SK-N-MC (cell line): ENCODE data around the gene ZMYND10.

Experiments
- DNase-seq: peaks from one replicate; pipeline ENCODE4 v3.0.0-alpha.2; 2011; ENCODE audit warnings: low read depth, low spot score
- H3K27ac ChIP-seq: fragments of 200-600 bp; sonication (generic); 2 replicates; pipeline ENCODE4 v1.5.1; 2016; ENCODE audit warnings: mixed run types
- H3K36me3 ChIP-seq: fragments of 200-600 bp; sonication (generic); 2 replicates; pipeline ENCODE4 v1.6.1; 2017; ENCODE audit warnings: antibody characterized with exemption, low read length, mixed read lengths; ENCODE audit not compliant: insufficient read depth
- H3K4me3 ChIP-seq: fragments of 200-600 bp; sonication (generic); 2 replicates; pipeline ENCODE4 v1.5.1; 2016
- H3K9ac ChIP-seq: fragments of 200-600 bp; sonication (generic); 2 replicates; pipeline ENCODE4 v1.8.0; 2017; ENCODE audit warnings: mixed run types, mixed read lengths; ENCODE audit not compliant: insufficient read length
- H3K9me3 ChIP-seq: fragments of 200-600 bp; sonication (generic); 2 replicates; pipeline ENCODE4 v1.6.1; 2017; ENCODE audit warnings: low read depth, mild to moderate bottlenecking, antibody characterized with exemption, low read length, moderate library complexity, mixed read lengths
- EZH2 ChIP-seq: fragments of 200-600 bp; sonication (generic); IDR thresholded peaks from one replicate; pipeline ENCODE4 v1.6.1; 2017; ENCODE audit warnings: antibody characterized with exemption
- FOXP2 ChIP-seq: optimal IDR thresholded peaks from 2 replicates; pipeline ENCODE3; 2011; ENCODE audit warnings: mild to moderate bottlenecking, moderate library complexity; ENCODE audit not compliant: insufficient read depth; ENCODE audit errors: extremely low read length, control extremely low read depth
- POLR2AphosphoS5 ChIP-seq: IDR thresholded peaks from 2 replicates; pipeline ENCODE4 v1.6.1; 2012; ENCODE audit warnings: mild to moderate bottlenecking, low read depth, low read length, borderline replicate concordance

The ZMYND10 gene

GRCh38 chr3:50364573-50365079, 19.1 kb upstream of the ZMYND10 start:
- no peak for DNase-seq
- Histone ChIP-seq H3K36me3 (no peaks in the 10 kb centered on the region), H3K4me3 (0 out of 2 replicates have a peak overlapping the region, but pooled peaks have one; percentile 15), H3K9me3 (no peaks in the 10 kb centered on the region), H3K9ac (no peak overlapping the region), H3K27ac (no peak overlapping the region)
- TF ChIP-seq EZH2 (no peak), POLR2AphosphoS5 (no peak), FOXP2 (no peak)

DNA sequence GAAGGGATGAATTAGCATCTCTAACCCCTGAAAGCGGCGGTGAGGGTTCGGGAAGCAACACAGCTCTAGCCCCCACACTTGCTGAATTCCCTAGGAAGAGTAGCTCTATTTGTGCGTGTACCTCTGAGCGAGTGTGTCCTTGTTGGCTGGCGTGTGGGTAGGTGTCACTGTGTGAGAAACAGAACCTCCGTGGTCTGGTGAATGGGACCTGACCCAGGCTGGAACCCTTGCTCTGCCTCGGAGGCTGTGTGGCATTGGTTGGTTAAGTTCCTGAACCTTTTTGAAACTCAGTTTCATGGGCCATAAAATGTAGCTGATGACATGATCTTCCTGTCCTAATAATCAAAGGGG, 14.2 kb upstream of the ZMYND10 start:
- no peak for TF ChIP-seq POLR2AphosphoS5
- no peak for TF ChIP-seq FOXP2
- no peak for TF ChIP-seq EZH2
- Histone ChIP-seq H3K4me3 (peak overlapping the region; percentile 48), H3K27ac (no peak overlapping the region), H3K9me3 (no peaks in the 10 kb centered on the region), H3K9ac (no peak overlapping the region), H3K36me3 (no peaks in the 10 kb centered on the region)
- no peak for DNase-seq

DNA sequence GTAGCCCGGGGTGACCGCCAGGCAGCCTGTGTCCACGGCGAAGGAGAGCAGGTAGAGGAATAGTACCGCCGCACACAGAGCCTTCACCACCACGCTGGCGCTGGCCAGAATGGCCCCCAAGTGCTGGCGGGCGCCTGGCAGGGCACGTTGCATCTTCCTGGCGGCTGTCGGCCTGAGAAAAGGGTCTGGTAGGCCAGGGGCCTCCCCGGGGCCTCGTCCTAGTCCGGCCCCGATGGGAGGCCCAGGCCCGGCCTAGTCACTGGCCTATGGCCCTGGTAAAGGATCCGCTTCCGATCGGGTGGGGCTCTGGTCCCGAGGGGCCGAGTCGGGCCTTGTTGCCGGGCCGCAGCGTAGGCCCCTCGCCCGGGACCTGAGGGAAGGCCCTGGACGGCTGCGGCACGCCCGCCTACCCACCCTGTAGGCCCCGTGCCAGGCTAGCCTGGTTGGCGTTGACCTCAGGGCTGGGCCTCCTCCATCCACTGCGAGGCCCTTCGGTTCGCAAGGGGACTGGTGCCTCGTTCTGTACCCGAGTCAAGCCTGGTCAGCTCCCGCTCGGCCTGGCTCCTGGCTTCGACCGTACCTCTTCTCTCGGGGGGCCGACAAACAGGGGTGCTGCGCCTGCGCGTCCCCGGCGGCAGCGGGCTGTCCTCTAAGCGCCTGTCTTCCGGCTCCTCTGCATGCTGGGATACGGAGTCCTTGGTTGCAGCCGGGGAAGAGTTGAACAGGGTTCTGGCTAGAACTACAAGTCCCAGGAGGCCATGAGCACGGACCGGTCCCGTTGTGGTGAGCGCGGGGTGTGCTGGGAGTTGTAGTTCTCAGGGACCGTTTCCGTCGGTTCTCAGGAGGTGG, 13.6 kb upstream of the ZMYND10 start, which contains the start of gene TMEM115:
Gene TMEM115 (minus strand): TSS at position 611 of the 849 bp plus-strand sequence. CDS start 458 bp downstream, at position 153.
- TF ChIP-seq POLR2AphosphoS5 (peak; percentile 81), EZH2 (no peak)
- Histone ChIP-seq H3K27ac (no peak within 1 kb of the TSS), H3K36me3 (no peaks in the 10 kb centered on the region), H3K9ac (peak within 1 kb of the TSS; percentile 83), H3K9me3 (no peaks in the 10 kb centered on the region), H3K4me3 (peak within 1 kb of the TSS; percentile 78)
- DNase-seq: peak; percentile 83

DNA sequence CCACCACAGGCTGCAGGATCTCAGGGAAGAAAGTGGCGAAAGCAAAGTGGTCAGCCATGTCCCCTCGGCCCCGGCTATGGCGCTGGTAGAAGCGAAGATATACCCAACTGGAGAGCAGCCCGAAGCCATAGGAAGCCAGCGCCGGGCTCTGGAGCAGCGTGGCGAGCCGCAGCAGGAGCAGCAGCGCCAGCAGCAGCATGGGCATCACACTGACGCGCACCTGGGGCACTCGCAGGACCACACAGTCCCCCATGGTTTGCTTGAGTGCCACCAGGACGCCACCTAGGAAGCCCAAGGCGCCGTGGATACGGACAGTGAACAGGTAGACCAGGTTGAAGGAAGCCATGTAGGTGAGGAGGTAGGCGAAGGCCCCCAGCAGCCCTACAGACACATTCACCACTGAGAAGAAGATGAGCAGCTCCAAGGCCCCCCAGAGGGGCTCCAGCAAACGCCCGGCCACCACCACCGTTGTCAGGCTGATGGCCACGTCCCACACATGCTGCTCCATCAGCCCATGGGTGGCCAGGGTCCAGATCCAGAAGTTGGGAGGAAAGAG, 12.9 kb upstream of the ZMYND10 start:
- DNase-seq: no peak
- TF ChIP-seq FOXP2 (no peak), POLR2AphosphoS5 (no peak), EZH2 (no peak)
- Histone ChIP-seq H3K4me3 (peak overlapping the region; percentile 78), H3K36me3 (no peaks in the 10 kb centered on the region; the same call in 1 of the 2 replicates), H3K9ac (peak overlapping the region; percentile 83), H3K9me3 (no peaks in the 10 kb centered on the region), H3K27ac (no peak overlapping the region)

GRCh38 chr3:50357481-50357880, 11.9 kb upstream of the ZMYND10 start:
- no peaks in the 10 kb centered on the region for H3K9me3 ChIP-seq
- peak overlapping the region; percentile 83 for H3K9ac ChIP-seq
- H3K36me3 ChIP-seq: no peaks in the 10 kb centered on the region; the same call in 1 of the 2 replicates
- H3K4me3 ChIP-seq: peak overlapping the region; percentile 78
- TF ChIP-seq EZH2 (no peak), FOXP2 (no peak)
- no peak overlapping the region for H3K27ac ChIP-seq
- no peak for DNase-seq

- Histone ChIP-seq H3K4me3 (no peak overlapping the region), H3K27ac (no peak overlapping the region), H3K36me3 (no peaks in the 10 kb centered on the region; the same call in 1 of the 2 replicates), H3K9me3 (no peaks in the 10 kb centered on the region), H3K9ac (no peak overlapping the region)
- TF ChIP-seq POLR2AphosphoS5 (no peak), FOXP2 (no peak), EZH2 (no peak)
- no peak for DNase-seq
Observed at GRCh38 chr3:50356553-50356952, 11.0 kb upstream of the ZMYND10 start.

GRCh38 chr3:50355829-50356552, 10.5 kb upstream of the ZMYND10 start:
- no peaks in the 10 kb centered on the region; the same call in 1 of the 2 replicates for H3K36me3 ChIP-seq
- H3K9me3 ChIP-seq: no peaks in the 10 kb centered on the region
- H3K9ac ChIP-seq: no peak overlapping the region
- DNase-seq: no peak
- no peak overlapping the region for H3K4me3 ChIP-seq
- no peak overlapping the region for H3K27ac ChIP-seq
- no peak for TF ChIP-seq FOXP2
- TF ChIP-seq EZH2: no peak
- TF ChIP-seq POLR2AphosphoS5: no peak

DNA sequence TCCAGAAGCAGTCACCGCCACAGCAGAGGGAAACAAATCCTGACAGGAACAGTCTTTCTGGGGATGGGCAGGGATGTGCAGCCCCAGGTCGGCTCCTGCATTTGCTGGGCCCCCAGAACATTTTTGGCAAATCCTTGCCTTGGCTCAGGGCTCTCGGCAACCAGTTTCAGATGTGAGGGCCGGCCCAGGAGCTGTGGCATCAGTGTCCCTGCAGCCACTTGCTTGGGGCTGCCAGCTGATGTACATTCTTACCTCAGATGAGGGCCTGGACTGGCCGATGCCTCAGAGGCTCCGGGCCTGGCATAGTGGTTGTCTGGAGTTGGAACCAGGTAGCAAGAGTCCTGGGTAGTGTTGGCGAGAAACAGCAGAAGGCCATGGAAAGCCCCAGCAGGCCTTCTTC, 9.3 kb upstream of the ZMYND10 start:
- Histone ChIP-seq H3K9ac (no peak overlapping the region), H3K27ac (no peak overlapping the region), H3K9me3 (no peaks in the 10 kb centered on the region), H3K4me3 (no peak overlapping the region), H3K36me3 (no peaks in the 10 kb centered on the region; the same call in 1 of the 2 replicates)
- TF ChIP-seq EZH2 (no peak), POLR2AphosphoS5 (no peak), FOXP2 (no peak)
- no peak for DNase-seq
